HT1080 (cell line): ENCODE measurements around the gene PLA2G6. TPM values are rescaled to one million over a fixed set of nuclear protein-coding genes. Genes with fewer than 3 reads are reported as not detected.
"Not testable (repeated sequence)": the region's sequence is repeated elsewhere in the genome, so short reads cannot be mapped to it uniquely, and the experiment has no call there.

Source experiments
- DNase-seq: peaks from one replicate; pipeline ENCODE4 v3.0.0-alpha.2; 2015; ENCODE audit warnings: low read depth
- total RNA-seq: library from RNA; depleted of rRNA; stranded (reverse); fragments of >200 nt; shearing (Covaris generic); gene quantifications from 2 replicates; pipeline ENCODE4 v1.2.3, GENCODE V29; 2014

The PLA2G6 gene
- total RNA-seq, 1 experiment from 2014 or later, result 2.9 TPM

GRCh38 chr22:38169116-38169515 lies 12.5 kb downstream of the PLA2G6 start:
- no peak for DNase-seq

GRCh38 chr22:38167988-38168407 lies 13.6 kb downstream of the PLA2G6 start:
- no peak for DNase-seq

- no peak for DNase-seq
Observed at GRCh38 chr22:38165922-38166593, 15.6 kb downstream of the PLA2G6 start.

DNA sequence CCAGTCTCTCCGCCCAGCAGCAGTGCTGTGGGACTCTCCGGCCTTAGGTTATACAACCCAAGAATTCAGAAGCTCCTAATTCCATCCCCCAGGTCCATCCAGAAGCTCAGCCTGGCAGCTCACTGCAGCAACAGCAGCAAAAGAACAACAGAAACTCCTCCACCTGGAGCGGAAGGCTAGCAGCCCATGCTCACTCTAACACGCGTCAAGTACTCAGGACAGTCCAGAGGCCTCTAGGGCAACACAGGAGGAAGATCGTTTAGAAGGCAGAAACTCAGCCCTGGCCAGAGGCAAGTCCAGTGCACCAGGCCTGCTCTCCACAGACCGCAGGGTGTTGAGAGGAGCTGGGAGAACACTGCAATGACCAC lies 17.1 kb downstream of the PLA2G6 start:
- no peak for DNase-seq

- no peak for DNase-seq
Observed at GRCh38 chr22:38163844-38164550, 17.6 kb downstream of the PLA2G6 start.

DNA sequence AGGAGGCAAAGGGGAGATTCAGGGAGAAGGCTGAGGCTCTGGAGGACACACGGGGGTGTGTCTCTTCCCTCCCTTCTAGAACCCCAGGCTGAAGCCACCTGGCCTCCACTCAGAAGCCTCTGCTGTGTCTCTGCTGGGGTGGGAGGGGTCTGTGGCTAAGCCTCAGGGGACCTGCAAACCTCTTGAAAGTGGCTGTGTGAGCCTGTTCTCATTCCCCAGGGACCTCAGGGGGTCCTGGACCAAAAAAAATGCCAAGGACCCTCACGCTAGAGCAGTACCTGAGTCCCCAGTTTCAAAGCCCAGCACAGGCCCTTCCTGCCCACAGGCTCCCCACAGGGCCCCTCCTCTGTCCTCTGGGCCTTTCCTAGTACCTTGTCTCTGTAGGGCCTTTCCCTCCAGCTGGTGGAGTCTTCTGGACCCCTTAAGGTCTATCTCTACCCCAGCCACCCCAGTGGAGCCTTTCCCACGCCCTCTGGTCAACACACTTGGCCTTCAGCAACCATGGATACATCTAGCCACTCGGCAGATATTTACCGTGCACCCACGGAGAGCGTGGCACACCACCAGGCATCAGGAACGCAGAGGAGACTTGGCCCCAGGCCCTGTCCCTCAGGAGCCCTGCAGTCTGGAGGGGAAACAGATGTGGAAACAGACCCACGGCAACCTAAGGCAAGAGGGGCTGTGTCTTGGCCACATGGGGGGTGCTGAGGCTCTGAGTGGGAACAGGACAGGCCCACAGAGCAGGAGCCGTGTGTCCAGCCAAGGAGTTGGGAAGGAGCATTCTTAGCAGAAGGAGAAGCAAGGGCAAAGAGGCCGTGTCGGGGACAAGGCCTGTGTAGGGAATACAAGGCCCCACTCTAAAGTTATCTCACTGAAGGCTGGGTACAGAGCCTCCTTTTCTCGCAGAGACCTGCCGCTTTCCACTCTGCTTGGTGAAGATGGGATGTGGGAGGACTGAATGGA lies 18.5 kb downstream of the PLA2G6 start:
- DNase-seq, result no peak

- DNase-seq, result no peak
Observed at GRCh38 chr22:38155703-38156102, 25.9 kb downstream of the PLA2G6 start.

- not testable (repeated sequence) for DNase-seq
Observed at GRCh38 chr22:38154563-38154915, 27.1 kb downstream of the PLA2G6 start.

GRCh38 chr22:38153821-38154562 lies 27.6 kb downstream of the PLA2G6 start:
- DNase-seq, result no peak

GRCh38 chr22:38151126-38151500 lies 30.5 kb downstream of the PLA2G6 start:
- DNase-seq, result no peak

- peak; percentile 78 for DNase-seq
Observed at GRCh38 chr22:38148245-38148644, 33.4 kb downstream of the PLA2G6 start.

- not testable (repeated sequence) for DNase-seq
Observed at GRCh38 chr22:38146166-38146565, 35.5 kb downstream of the PLA2G6 start.

DNA sequence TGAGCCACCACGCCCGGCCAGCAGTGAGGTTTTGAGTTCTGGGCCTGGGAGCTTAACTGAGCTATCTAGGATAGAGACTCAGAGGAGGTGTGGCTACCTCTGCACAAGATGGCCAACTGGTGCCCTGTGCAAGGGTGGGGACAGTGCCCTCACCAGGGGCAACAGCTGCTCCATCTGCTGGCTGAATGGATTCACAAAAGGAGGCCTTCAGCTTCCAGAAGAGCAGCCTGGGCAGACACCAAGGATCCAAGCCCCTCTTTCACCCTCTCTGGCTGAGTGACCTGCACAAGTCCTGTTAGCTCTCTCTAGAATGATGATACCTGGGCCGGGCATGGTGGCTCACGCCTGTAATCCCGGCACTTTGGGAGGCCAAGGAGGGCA lies 37.6 kb downstream of the PLA2G6 start:
- peak; percentile 38 for DNase-seq

DNA sequence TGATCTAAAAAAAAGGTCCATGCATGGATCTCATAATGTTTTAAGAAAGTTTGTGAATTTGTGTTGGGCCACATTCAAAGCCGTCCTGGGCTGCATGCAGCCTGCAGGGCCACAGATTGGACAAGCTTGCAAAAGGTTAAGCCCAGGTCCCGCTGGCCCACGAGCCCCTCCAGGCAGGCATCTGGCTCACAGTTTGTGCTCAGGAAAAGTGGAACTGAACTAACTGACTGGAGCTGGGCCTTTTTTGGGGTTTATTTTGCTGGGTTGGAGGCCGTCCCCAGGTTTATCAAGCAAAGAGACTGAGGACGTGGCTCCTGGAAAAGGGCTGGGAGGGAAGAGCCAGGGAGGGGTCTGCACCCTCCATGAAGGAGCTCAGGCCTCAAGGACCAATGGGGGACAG lies 39.0 kb downstream of the PLA2G6 start:
- DNase-seq, result no peak

- no peak for DNase-seq
Observed at GRCh38 chr22:38141217-38141973, 40.2 kb downstream of the PLA2G6 start.

DNA sequence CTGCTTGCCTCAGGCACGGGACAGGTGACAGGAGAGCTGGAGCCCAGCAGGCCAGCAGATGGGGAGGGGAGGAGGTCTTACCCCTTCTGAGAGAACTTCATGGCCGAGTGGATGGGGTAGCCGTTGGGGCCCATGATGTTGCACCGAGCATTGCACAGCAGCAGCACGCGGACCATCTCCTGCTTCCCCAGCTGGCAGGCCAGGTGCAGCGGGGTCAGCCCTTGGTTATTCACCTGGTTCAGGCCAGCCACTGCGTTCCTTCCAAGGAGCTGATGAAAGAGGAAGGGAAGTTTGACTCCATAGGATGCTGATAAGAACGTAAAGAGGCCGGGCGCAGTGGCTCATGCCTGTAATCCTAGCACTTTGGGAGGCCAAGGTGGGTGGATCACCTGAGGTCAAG lies 41.7 kb downstream of the PLA2G6 start:
- no peak for DNase-seq

DNA sequence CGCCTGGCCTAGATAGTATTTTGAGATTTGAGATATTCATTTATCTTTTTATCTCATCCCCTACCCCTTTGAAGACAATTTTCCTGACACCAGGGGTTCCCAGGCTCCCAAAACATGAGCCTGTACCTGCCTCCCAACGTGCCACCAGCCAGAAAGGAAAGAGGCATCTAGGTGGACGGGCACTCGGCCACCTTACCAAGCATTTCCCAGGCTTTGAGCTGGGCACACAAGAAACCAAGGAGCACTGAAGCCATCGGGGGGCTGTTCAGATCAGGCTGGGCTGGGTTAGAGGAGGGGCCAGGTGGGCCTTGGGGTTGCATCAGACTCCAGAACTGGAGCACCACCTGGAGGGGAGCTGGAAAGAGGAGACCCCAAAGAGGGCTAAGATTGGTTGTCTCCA lies 42.7 kb downstream of the PLA2G6 start:
- DNase-seq, result no peak

DNA sequence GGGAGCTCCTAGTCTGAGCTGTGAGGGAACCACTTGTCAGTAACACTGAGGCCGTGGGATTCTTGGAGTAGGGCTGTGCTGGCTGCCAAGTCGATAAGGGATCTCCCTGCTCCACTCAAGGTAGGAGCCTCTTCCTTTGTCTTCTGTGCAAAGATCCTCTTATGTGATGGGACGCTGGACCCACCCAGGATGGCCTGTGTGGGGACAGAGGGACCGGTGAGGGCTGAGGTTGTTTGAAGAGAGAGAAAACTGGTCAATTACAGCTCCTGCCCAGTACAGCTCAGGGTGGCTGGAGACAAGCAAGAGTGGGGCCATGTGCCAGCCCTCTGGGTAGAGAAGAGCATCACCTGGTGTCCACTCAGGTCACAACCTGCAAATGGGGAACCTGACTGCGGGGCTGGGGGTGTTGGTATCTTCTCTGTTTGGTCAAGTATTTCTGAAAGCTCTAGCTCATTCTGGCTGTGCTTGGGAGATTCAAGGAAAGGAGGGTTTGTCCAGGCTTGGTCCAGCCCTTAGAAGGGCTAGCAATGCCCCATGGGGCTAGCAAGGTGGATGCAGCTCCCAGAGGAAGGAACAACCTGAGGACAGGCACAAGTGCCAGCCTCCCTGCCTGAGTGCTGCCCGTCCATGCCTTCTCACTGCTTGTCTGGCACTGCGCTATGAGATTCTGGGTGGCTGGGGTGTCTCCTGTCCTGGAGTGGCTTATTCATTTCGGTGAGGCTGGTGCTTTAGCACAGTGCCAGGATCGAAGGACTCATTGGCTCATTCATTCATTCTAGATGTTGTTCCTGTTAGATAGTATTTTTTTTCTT lies 43.5 kb downstream of the PLA2G6 start:
- no peak for DNase-seq

GRCh38 chr22:38136607-38137006 lies 45.0 kb downstream of the PLA2G6 start:
- no peak for DNase-seq
